Astrocyte (in vitro differentiated cells and primary cell): Measurements from ENCODE around the gene PCYOX1L.

Experiments
- EZH2 ChIP-seq: IDR thresholded peaks from 2 replicates; pipeline ENCODE4 v1.6.1; 2012; ENCODE audit warnings: mild to moderate bottlenecking, low read length, inconsistent platforms; ENCODE audit not compliant: insufficient read depth
- TF ChIP-seq, protein P1 (sequence below): IDR thresholded peaks from 2 replicates; pipeline ENCODE4 v1.5.1; 2011; ENCODE audit warnings: low read depth, mild to moderate bottlenecking, inconsistent platforms, low read length, moderate library complexity; ENCODE audit not compliant: insufficient read depth

DNA sequence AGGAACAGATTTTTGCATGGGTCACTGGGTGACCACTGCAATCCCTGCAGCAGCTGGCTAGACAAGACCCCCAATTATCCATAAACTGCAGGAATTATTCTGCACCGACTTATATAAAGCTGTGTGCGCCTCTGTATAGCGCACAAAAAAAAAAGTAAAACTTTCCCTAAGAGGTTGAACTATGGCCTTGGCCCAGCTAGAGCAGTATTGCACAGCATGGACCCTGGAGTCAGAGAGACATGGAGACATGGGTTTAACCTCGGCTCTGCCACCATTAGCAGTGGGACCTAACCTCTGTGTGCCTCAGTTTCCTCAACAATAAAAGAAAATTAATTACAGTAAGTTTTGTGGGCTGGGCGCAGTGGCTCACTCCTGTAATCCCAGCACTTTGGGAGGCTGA is 29.7 kb upstream of the PCYOX1L start:
- no peak for TF ChIP-seq EZH2
- TF ChIP-seq, protein P1, sequence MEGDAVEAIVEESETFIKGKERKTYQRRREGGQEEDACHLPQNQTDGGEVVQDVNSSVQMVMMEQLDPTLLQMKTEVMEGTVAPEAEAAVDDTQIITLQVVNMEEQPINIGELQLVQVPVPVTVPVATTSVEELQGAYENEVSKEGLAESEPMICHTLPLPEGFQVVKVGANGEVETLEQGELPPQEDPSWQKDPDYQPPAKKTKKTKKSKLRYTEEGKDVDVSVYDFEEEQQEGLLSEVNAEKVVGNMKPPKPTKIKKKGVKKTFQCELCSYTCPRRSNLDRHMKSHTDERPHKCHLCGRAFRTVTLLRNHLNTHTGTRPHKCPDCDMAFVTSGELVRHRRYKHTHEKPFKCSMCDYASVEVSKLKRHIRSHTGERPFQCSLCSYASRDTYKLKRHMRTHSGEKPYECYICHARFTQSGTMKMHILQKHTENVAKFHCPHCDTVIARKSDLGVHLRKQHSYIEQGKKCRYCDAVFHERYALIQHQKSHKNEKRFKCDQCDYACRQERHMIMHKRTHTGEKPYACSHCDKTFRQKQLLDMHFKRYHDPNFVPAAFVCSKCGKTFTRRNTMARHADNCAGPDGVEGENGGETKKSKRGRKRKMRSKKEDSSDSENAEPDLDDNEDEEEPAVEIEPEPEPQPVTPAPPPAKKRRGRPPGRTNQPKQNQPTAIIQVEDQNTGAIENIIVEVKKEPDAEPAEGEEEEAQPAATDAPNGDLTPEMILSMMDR, result no peak
